ENCODE results near the gene TBX5.

Gene TBX5

GRCh38 chr12:114397978-114398881, 7.7 kb downstream of the TBX5 start:
- no peak for TF ChIP-seq CTCF (IDR thresholded peaks at IDR 0.05; ENCODE audit: extremely low read depth, missing control alignments)
- DNase-seq (ENCODE audit: low spot score) = no peak

DNA sequence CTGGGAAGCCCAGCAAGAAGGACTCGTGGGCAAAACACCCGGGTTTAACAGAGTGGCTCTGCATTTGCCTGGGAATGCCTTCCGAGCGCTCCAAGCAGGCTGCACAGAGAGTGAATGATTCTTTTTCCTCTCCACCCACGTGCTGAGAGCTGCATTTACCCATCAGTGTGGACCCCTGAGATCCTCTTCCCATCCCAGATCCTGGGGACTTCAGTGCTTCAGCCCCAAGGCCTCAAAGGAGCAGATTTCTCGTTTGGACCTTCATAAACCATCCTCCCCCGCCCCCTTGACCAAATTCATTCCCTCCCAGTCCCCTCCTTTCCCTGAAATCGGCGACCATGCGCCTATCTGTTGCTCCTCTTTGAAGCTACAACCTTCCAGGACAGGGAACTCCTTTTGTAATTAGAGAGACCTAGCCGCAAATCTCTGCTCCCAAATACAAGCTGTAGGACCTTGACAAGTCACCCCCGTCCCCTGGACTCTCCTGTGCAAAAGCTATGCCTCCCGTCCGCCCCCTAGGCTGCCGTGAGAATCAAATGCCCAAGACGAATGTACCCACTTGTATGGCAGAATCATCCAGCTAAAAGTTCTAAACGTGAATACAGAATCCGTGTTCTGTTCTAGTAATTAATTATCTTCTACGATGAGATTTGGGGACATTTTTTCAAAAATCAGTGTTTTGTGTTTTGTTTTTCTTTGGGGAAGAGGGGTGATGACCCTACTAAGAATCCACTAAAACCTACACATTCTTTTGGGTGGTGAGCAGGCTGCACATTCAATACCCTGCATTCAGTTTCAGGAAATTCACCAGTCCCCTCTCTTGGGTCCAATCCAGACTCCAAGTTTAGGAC, 8.8 kb downstream of the TBX5 start:
- no peak for TF ChIP-seq CTCF (IDR thresholded peaks at IDR 0.05; ENCODE audit: extremely low read depth, missing control alignments)
- no peak for DNase-seq (ENCODE audit: low spot score)

DNA sequence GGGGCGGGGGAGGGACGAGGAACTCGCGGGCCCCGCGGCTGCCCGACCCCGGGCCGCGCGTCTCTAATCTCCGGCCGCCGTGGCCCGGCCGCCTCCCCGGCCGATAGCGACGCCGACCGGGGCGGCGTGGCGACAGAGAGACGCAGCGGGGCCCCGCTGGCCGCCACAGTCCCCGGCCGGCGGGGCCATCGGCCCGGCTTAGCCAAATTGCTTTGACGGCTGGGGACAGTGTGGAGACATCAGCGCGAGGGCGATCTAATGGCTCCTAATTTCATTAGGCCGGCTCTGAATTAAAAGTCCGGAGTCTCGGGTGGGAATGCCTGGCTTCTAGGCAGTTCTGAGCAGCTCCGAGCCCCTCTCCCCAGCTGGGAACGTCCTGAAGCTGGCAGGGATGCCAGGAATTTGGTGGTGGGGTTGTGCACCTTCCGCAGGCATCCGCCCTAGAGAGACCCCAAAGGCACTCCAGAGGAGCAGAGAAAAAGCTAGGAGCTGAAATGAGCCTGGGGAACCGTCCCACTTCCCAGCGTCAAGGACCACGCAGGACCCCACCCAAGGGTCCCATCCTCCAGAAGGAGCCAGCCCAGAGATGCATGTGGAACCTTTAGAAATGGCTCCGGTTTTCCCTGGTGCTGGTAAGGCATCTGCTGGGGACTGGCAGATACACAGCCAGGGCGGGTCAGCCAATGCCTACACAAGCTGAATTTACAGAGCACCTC, 9.6 kb downstream of the TBX5 start:
- DNase-seq (ENCODE audit: low spot score) = no peak
- no peak for TF ChIP-seq CTCF (IDR thresholded peaks at IDR 0.05; ENCODE audit: extremely low read depth, missing control alignments)

- no peak for TF ChIP-seq CTCF (IDR thresholded peaks at IDR 0.05; ENCODE audit: extremely low read depth, missing control alignments)
These were observed 10.2 kb downstream of the TBX5 start for GRCh38 chr12:114395755-114396152.

DNA sequence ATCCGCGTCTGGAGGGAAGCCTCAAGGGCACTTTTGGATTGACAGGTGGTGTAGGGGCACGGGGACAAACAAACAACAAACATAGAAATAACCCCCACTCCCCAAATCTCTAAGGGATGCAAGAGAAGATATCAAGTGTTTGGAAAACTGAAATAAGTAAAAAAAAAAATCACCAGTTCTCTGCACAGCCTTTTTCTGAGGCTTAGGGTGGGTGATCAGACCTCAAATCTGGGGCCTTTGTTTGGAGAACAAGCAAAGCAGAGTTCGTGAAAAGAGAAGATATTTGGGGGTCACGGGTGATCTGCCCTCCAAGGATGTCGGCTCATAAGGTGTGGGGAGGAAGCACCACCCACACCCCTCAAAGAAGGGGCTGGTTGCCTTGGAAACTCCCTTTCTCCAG, 10.7 kb downstream of the TBX5 start:
- TF ChIP-seq CTCF (IDR thresholded peaks at IDR 0.05; ENCODE audit: extremely low read depth, missing control alignments) = no peak
- no peak for DNase-seq (ENCODE audit: low spot score)

More at GRCh38 chr12:114395755-114396152, 10.2 kb downstream of the TBX5 start:
- DNase-seq (ENCODE audit: low spot score) = no peak

- no peak for DNase-seq (ENCODE audit: low spot score)
- no peak for TF ChIP-seq CTCF (IDR thresholded peaks at IDR 0.05; ENCODE audit: extremely low read depth, missing control alignments)
These were observed 12.4 kb downstream of the TBX5 start for GRCh38 chr12:114393569-114393968.

Data from GM20000 (cell line).